HG03342 (cell line): ENCODE data around the gene NPAS3.

Source experiments
- ATAC-seq: cut with Tn5 transposase; IDR thresholded peaks from one replicate; pipeline ENCODE4 v1.9.1; 2021; ENCODE audit warnings: mild to moderate bottlenecking, moderate library complexity; ENCODE audit not compliant: unreplicated experiment

NPAS3 gene

GRCh38 chr14:33686856-33687255 is 748.2 kb downstream of the NPAS3 start:
- no peak for ATAC-seq

- ATAC-seq: no peak
Measured at GRCh38 chr14:33689680-33690079, 751.0 kb downstream of the NPAS3 start.

DNA sequence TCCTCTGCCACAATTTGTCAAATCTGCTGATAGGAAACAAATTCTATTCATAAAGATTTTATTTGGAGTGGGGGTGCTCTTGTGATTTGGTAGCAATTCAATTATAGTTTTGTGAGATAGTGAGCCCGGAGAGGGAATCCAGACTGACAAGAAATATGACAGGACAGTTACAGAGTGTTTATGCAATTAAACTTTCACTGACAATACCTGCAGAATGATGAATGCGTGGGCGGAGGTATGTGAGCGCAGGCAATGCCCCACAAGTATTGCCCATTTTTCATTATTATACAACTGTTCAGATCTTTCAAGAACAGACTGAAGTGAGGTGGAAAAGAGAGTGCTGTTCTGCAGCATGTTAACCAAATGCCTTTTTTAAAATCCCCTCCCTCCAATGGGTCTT is 753.2 kb downstream of the NPAS3 start:
- no peak for ATAC-seq

- ATAC-seq: no peak
Measured at GRCh38 chr14:33692762-33693161, 754.1 kb downstream of the NPAS3 start.

DNA sequence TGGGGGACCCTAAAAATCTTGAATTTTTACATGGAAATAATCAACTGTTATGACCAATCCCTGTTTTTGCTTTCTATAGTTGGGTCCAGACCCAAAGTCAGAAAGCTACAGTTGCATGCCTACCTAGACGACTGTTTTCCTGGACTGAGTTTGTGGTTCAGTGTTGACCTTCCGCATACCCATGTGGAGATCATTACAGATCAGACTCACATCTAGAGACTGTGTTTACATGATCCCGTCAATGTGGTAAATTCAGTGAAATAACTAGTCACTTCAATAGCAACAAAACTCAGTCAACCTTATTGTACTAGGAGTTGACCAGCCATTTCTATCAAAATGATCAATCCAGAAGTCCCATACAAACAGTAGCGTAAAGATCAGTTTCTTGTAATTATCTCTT is 754.6 kb downstream of the NPAS3 start:
- no peak for ATAC-seq

GRCh38 chr14:33696165-33696564 is 757.5 kb downstream of the NPAS3 start:
- no peak for ATAC-seq

DNA sequence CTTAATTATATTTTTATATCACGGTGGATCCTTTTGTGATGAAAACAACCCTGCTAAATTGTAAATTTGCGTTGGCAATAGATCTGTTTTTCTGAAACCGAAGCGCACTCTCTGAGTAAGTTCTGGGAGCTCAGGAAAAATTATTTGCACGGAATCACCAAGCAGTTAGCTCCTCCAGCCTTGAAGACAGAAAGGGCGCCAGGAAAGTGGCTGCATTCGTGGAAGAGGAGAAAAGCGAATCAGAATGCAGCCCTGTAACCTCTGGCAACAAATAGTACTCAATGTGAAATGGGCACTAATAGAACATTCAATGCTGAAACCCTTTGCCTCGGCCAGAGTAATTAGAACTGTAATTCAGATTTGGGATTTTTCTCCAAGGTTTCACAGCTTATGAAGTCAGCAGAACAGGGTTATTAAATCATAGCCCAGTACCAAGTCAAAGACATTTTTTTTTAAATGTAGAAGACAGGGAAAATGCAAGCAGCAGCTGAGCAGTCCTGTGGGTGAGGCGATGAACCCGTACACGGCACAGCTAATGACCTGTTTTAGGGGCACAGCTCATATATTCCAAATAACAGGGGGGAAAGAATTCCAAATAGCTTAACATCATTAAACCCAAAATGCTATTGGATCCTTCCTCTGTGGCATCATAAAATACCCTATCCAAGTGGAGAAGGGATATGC is 760.8 kb downstream of the NPAS3 start:
- ATAC-seq: no peak

DNA sequence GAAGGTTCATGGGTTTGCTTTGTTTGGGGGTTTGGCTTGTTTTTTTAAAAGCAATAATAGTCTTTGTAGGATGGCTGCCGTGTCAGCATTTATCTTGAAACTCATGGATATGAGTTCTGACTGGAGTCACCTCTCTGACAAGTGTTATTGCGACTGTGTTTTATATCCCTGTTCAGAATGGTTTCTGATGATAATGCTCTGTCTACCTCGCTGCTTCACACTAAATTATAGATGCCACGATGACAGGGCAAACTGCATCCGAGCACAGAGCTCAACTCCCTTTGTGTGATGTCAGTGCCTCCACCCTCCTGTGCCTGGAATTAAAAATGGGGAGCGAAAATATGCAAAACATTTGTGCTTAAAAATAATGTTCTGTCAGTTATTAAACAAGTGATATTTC is 761.4 kb downstream of the NPAS3 start:
- ATAC-seq: no peak

GRCh38 chr14:33702293-33702692 is 763.6 kb downstream of the NPAS3 start:
- ATAC-seq: no peak

- ATAC-seq: no peak
Measured at GRCh38 chr14:33704481-33704880, 765.8 kb downstream of the NPAS3 start.

- no peak for ATAC-seq
Measured at GRCh38 chr14:33705490-33705889, 766.8 kb downstream of the NPAS3 start.

DNA sequence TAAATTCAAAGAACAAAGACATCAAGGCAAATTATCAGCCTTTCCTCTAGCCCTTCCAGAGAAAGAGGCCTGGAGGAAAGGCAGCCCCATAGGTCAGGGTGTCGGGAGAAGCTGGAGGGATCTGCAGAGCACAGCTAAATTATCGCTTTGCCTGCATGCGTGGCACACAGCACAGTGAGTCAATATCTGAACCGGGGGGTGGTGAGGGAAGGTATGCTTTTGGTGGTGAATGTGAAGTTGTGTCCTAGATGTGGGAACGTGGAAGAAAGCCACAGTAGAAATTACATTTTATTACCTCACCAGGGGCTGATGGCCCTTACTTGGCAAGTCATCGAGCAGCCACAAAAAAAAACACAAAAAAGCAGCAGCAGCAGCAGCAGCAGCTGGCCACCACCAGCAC is 769.0 kb downstream of the NPAS3 start:
- no peak for ATAC-seq

GRCh38 chr14:33709283-33709682 is 770.6 kb downstream of the NPAS3 start:
- ATAC-seq: no peak

DNA sequence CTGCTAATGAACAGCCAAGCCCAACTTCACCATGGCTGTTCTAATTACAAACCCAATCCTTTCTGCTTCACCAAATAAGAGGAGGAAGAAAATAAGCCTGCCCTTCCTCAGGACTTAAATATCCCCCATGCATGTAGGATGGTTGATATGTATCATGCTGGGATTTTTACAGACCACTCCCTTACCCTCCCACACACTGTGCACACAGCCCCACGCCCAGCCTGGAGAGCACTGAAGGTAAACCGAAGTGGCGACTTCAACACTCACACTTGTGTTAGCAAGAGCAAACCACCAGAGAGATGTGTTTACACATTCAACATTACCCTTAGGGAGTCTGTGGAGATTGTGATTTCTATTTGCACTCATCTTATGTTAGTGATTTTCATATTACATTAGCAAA is 771.0 kb downstream of the NPAS3 start:
- ATAC-seq: no peak

DNA sequence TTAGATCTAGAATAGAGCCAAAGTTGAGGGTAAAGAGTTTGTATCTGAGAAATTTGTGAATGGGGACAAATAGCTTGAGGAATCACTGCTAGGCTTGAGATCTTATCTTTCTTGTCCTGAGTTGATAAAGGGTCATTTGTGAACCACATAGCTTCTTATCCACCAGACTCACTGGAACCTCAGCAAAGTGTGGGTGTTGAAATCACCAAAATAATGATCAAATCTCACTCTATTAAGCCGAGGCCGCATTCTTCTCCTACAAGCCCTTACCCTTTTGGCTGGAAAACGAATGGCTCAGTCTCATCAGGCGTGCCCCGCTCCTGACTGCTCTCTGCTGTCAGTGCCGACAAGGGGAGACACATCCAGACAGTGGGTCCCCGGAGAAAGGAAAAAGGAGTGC is 771.6 kb downstream of the NPAS3 start:
- ATAC-seq: no peak

- no peak for ATAC-seq
Measured at GRCh38 chr14:33711194-33711593, 772.5 kb downstream of the NPAS3 start.

- no peak for ATAC-seq
Measured at GRCh38 chr14:33711811-33712216, 773.1 kb downstream of the NPAS3 start.

GRCh38 chr14:33714527-33715226 is 776.0 kb downstream of the NPAS3 start:
- ATAC-seq: no peak

GRCh38 chr14:33715227-33715528 is 776.5 kb downstream of the NPAS3 start:
- ATAC-seq: no peak

DNA sequence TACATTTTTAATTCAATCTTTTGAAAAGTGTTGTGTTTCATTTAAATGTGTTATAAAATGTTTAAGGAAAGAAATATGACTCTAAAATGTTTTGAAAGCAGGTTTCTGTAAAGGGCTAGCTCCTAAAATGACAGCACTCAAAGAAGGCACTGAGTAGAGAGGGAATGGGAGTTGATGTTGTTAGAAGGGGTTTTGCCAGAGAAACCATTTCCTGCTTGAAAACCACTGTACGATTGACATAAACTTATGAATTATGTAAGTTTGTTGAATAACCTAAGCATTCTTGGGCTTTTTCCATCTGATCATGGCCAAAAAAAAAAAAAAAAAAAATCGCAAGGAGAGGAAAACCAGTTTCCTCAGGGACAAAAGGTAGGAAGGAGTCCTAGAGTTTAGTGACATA is 778.2 kb downstream of the NPAS3 start:
- ATAC-seq: no peak

GRCh38 chr14:33717866-33718265 is 779.2 kb downstream of the NPAS3 start:
- ATAC-seq: no peak

DNA sequence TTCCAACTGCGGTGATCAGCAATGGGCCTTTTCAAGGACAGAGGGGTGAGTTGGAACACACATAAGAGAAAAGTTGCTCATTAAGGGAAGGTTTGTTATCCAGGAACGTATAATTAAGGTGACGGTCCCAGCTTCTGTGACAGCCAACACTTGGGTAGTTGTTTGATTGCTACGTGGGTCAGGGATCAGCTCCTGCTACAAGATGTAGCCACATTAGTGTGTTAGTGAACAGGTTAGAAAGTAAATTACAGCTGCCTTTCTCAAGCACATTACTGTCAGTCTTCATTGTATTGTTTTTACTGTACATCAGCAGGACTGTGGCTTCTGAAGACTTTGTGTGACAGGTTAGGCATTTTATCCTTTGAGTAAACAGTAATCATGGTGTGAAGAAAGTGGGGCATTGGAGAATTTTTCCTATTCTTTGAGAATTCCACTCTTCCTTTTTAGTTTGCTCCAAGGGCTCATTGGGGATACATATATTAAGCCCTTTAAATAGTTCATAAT is 781.7 kb downstream of the NPAS3 start:
- ATAC-seq: no peak

DNA sequence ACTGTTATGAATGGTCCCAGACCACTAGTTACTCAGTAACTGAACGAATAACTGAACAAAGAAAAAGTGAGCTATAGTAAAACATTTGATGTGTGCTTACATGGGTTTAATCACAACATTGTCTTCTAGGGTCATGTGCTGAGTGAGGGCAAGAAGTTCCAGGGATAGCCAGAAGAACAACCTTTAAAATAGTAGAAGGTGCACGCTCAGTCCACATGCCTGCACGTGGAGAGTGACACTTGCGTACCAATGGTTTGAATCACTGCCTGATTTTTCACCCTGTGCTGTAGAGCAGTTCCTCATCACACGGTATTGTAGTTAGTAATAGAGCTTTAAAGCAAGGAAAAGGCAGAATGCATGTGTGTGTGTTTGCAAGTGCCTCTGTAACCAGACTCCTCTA is 788.0 kb downstream of the NPAS3 start:
- ATAC-seq: no peak
